Astrocyte of the cerebellum (primary cell): Measurements from ENCODE around the gene PEMT.

ENCODE experiments used
- DNase-seq: peaks from one replicate; pipeline ENCODE4 v3.0.0-alpha.2; 2011; ENCODE audit warnings: low read depth
- H3K4me3 ChIP-seq: 2 replicates; pipeline ENCODE4 v1.5.1; 2011; ENCODE audit warnings: mild to moderate bottlenecking, low read depth, low read length, moderate library complexity
- CTCF ChIP-seq: IDR thresholded peaks from 2 replicates; pipeline ENCODE4 v1.5.1; 2012; ENCODE audit warnings: low read length, low read depth, moderate library complexity, mild to moderate bottlenecking; ENCODE audit errors: missing control alignments
- in situ Hi-C: cut with HindIII; loops from 2 replicates; pipeline ENCODE4 v1.10.0; 2017; ENCODE audit warnings: low sequenced_read_pairs

Gene PEMT

GRCh38 chr17:17515934-17516930 lies 75.3 kb downstream of the PEMT start:
- no peak for DNase-seq
- in situ Hi-C loops = no loop called here
- no peak overlapping the region for H3K4me3 ChIP-seq
- no peak for TF ChIP-seq CTCF

- in situ Hi-C loops = no loop called here
- no peak for TF ChIP-seq CTCF
- no peak overlapping the region for H3K4me3 ChIP-seq
- DNase-seq = peak; percentile 90
Measured at GRCh38 chr17:17514993-17515933, 76.2 kb downstream of the PEMT start.

GRCh38 chr17:17514361-17514992 lies 77.0 kb downstream of the PEMT start:
- H3K4me3 ChIP-seq = no peak overlapping the region
- in situ Hi-C loops = no loop called here
- TF ChIP-seq CTCF = no peak
- DNase-seq = no peak

GRCh38 chr17:17513626-17514025 lies 77.9 kb downstream of the PEMT start:
- TF ChIP-seq CTCF = no peak
- in situ Hi-C loops = no loop called here
- no peak overlapping the region for H3K4me3 ChIP-seq
- no peak for DNase-seq

GRCh38 chr17:17512866-17513265 lies 78.6 kb downstream of the PEMT start:
- in situ Hi-C loops = no loop called here
- no peak for TF ChIP-seq CTCF
- no peak for DNase-seq
- no peak overlapping the region for H3K4me3 ChIP-seq
